Measurements from ENCODE around the gene PDZD2. TPM values are rescaled to one million over a fixed set of nuclear protein-coding genes. Genes with fewer than 3 reads are reported as not detected.

Gene PDZD2
- total RNA-seq, 1 donor from 2014 or later = 81.5 TPM

DNA sequence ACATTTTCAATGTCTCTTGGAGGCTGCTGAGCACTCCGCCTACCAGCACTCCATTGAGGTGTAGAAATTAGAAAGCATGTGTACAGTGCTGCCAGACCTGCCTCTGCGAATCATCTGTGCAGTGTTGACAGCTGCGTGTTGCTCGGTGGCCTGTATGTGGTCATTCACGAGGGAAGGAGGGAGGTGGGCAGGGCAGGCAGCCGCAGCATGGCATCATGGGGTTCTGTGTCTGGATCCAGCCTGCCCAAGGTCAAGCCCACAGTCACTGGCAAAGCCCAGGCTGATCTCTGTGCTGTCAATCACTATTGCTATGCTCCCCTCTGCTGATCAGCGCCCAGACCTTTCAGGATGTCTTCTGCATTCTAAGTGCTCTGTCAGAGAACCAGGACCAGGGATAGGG, 8.0 kb upstream of the PDZD2 start:
- intact Hi-C loops (cut with DNase I) = no loop called here
- ATAC-seq (ENCODE audit: poor library complexity) = peak; percentile 94

DNA sequence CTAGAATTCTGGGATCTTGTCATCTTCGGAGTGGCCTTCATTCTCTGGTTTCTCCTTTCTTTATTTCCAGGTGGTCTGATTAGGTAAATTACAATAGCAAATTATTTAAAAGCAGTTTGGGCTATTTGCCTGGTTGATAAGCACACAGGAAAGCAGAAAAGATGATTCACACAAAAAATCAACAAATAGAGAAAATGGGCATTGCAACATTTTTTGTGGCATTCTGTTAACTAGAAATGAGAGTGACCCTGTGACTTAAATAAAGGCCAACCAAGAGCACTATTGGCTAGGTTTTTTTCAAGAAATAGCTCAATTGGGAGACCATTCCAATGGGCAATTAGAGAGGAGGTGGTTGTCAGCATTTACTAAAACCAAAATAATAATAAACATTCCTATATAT, 6.5 kb upstream of the PDZD2 start:
- intact Hi-C loops (cut with DNase I) = no loop called here
- ATAC-seq (ENCODE audit: poor library complexity) = no peak

More for the DNA sequence above, 8.0 kb upstream of the PDZD2 start:
- peak; percentile 85 for DNase-seq

DNA sequence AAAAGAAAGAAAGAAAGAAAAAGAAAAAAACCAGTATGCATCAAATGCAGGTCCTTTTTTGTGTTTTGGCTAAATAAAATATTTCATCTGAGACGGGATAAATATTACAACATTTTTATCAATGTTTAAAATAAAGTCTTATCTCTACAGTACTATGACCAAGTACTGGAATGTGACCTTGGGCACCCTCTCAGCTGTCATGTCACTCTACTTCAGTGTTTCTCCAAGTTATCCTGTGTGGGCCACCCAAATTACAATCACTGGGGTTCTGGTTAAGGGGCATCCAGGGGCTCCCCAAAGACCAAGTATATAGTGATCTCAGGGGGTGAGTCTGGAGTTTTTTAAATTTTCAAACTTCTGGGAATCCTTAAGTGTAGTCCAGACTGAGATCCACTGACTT, 3.5 kb upstream of the PDZD2 start:
- intact Hi-C loops (cut with DNase I) = no loop called here
- no peak for DNase-seq
- ATAC-seq (ENCODE audit: poor library complexity) = no peak

More for the DNA sequence above, 6.5 kb upstream of the PDZD2 start:
- DNase-seq = no peak

DNA sequence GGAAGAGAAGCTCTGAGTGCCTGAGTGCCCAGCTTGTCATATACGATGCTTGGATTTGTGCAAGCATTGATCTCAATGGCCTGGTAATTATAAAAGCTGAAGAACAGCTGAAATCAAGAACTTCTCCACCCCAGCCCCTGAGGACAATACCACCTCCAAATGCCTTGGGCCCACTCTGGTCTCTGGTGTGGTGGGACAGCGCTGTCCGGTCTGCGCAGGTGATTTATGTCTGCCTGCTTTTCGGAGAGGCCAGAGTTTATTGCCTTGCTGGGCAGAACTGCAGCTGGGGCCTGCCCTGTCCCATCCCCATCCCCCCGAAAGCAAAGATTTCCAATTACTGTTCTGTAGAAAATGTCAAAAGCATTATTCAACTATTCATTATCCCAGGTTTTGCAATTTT, 1.1 kb upstream of the PDZD2 start:
- intact Hi-C loops (cut with DNase I) = loop anchor here (2.0 kb wide), 1 partner anchor 41 kb away; no protein-coding TSS in a partner anchor
- ATAC-seq (ENCODE audit: poor library complexity) (no peak), DNase-seq (no peak)

DNA sequence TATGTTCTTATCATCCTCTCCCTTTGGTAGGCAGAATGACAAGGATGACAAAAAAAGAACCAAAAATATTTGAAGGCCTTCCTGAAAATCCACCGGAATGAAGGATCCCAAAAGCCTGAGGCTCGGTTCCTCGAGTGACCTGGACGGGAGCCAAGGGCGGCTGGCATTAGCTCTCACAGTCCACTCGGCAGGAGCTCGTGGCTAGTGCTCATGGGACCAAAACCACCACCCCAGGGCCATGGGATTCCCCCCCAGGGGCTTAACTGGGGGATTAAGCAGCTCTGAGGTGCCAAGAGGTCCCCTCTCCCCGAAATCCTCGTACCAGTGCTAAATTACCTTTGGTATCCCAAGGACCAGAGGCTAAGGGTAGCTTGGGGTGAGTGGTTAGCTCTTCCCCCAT, 586 bp upstream of the PDZD2 start:
- intact Hi-C loops (cut with DNase I) = loop anchor here (2.0 kb wide), 1 partner anchor 40 kb away; no protein-coding TSS in a partner anchor
- DNase-seq (peak; percentile 71), ATAC-seq (ENCODE audit: poor library complexity) (peak; percentile 1)

DNA sequence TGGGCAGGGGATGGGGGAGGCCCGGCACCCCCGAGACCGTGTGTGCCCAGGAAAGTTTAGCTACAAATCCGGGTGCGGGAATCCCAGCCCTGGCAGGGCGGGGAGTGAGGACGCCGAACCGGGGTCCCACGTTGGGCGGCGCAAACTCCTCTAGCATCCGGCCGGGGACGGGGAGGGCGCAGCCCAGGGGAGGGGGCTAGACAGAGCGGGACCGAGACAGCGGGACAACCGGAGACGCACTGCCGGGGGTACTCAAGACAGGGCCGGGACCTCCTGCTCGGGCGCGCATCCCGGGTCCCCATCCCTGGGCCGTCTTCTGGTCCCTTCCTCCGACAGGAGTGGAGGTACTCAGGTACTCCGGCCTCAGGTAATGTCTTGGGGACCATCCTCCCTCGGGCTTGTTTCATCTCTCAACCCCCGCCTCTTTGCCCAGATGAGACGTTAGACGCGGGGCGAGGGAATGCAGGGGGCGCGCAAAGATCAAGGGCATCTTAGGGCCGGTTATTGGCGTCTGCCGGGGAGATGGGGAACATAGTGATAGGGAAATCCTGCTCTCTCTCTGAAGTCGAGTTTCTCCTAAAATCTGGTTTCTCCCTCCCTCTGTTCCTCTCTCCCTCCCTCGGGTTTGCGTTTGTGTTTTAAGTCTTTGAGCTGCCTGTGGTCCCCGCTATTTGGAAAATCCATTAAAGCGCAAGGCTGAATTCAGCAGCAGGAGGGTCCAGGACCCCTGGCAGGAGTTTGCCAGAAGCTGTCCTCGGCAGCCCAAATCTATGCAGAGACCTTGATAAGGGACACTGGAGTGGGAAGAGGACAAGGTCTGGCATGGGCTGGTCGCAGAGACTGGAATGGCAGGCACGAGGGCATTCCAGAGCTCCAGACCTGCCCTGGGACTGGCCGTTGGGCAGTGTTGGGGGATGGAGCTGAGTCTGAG, 815 bp downstream of the PDZD2 start:
- DNase-seq (no peak), ATAC-seq (ENCODE audit: poor library complexity) (peak; percentile 63)
- intact Hi-C loops (cut with DNase I) = loop anchor here (2.0 to 5.0 kb wide), 2 partner anchors 39 to 168 kb away; no protein-coding TSS in a partner anchor

DNA sequence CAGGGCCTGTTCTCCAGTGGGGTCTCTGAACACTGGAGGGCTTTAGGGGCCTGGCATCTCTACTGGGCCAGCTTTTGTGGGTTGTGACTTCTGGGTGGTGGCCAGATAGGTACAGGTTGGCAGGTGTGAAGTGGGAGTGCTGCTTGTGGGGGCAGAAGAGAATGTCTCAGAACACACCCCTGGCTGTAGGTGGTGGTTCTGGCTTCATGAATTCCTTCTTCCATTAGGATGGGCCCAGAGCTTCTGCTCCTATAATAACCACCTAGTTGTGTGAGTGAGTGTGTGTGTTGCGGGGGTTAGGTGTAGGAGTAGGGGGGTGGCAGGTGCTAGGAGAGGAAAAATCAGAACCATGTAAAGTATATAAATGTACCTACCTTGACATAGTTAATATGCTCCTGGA, 1.6 kb downstream of the PDZD2 start:
- no peak for ATAC-seq (ENCODE audit: poor library complexity)
- DNase-seq = no peak

DNA sequence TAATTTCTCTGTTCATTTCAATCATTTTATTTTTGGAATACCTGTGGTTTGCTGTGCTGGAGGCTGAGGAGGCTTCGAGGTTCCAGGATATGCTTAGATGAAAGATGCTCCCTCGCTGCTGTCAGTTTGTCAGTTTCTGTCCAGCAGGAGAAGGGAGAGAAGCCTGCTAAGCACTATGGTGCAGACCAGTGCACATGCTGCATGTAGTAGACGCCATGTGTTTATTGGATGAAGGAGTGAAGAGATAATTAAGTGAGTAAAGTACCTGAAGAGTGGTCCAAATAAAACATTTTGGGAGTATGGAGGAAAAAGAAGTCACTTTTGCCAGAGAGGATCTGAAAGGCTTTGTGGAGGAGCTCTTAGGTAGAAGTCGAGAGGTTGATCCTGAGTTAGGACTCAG, 2.1 kb downstream of the PDZD2 start:
- ATAC-seq (ENCODE audit: poor library complexity) = no peak
- DNase-seq = no peak
- intact Hi-C loops (cut with DNase I) = loop anchor here (5.0 kb wide), 1 partner anchor 166 kb away; no protein-coding TSS in a partner anchor

More for the DNA sequence above, 1.6 kb downstream of the PDZD2 start:
- intact Hi-C loops (cut with DNase I) = loop anchor here (5.0 kb wide), 1 partner anchor 167 kb away; no protein-coding TSS in a partner anchor

DNA sequence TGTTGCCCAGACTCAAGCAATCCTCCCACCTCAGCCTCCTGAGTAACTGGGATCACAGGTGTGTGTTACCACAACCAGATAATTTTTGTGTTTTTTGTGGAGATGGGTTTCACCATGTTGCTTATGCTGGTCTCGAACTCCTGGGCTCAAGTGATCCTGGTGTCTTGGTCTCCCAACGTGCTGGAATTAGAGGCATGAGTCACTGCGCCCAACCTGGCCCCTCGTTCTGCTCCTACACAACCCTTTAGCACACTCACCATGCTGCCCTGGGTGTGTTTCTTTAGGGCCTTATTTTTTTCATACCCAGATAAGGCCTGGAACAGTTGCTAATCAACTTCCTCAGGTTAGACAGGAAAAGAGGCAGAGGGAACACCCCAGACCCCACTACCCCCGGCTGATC, 2.6 kb downstream of the PDZD2 start:
- DNase-seq = no peak
- no peak for ATAC-seq (ENCODE audit: poor library complexity)
- intact Hi-C loops (cut with DNase I) = loop anchor here (5.0 kb wide), 1 partner anchor 166 kb away; no protein-coding TSS in a partner anchor

DNA sequence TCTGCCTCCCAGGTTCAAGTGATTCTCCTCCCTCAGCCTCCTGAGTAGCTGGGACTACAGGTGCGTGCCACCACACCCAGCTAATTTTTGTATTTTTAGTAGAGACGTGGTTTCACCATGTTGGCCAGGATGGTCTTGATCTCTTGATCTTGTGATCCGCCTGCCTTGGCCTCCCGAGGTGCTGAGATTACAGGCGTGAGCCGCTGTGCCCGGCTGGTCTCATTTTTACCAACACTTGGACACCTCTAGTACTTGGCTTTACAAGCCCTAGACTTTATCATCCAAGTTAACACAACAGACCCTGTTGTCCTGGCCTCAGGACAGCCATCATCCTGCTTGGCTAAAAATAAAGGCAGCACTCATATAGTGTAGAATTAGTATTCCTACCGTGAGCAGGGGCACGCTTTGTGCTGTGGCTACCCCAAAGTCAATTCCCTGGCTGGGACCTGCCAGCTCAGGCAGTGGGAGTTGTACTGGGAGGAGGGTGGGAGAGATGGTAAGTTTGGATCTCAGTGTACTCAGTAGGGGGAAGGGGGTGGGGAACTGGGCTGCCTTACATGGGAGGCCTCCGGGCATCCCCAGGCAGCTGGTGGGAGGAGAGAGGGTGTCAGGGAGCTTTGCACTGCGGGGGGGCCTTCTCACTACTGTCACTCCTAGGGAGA, 6.6 kb downstream of the PDZD2 start:
- ATAC-seq (ENCODE audit: poor library complexity) = peak; percentile 87
- intact Hi-C loops (cut with DNase I) = no loop called here
- DNase-seq = no peak

DNA sequence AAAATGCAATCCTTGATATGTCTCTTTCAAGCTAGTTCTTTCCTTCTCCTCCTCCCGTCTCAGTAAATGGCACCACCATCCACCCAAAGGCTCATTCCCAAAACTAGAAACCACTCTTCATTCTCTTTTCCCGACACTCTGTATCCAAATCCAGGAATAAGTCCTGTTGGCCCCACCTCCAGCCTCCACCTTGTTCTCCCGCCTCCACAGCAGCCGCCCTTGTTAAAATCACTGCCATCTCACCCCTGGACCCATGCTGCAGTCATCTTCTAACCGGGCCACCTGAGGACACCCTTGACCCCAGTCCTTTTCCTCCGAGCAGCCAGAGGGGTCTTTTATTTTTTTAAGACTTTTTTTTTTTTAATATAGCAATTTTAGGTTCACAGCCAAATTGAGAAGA, 9.4 kb downstream of the PDZD2 start:
- intact Hi-C loops (cut with DNase I) = no loop called here
- ATAC-seq (ENCODE audit: poor library complexity) = no peak
- no peak for DNase-seq

DNA sequence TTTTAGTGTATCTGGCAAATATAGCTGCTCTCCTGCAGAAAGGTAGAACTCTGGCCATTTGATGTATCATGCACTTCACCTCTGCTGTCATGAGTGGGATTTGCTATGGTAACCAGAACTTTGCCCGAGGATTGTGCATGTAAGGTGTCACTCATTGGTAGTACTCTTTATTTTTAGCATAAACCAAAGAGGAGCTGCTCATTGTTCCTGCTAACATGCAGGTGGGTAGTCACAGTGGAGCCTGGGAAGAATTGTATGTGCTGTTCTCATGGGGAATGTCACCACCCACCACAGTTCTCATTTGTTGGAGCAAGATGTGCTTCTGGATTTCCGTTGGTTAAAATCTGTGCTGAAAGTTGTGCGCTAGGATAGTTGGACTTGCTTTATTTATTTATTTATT, 12.3 kb downstream of the PDZD2 start:
- ATAC-seq (ENCODE audit: poor library complexity) (peak; percentile 21), DNase-seq (no peak)
- intact Hi-C loops (cut with DNase I) = no loop called here

DNA sequence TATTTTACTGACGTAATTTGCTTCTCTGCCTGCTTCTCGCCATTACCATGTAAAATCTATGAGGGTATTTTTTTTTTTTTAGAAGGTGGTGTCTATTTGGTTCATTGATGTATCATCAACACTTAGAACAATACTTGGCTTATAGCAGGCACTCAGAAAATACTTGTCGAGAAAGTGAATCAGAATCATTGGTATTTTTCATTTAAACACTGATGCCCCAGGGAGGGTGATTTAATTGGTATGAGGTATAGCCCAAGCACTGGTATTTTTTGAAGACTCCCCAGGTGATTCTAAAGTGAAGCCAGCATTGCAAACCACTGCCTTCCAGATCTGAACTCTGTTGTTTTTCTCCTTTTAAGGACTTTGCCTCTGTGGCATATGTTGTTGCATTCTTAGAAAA, 16.6 kb downstream of the PDZD2 start:
- intact Hi-C loops (cut with DNase I) = no loop called here
- ATAC-seq (ENCODE audit: poor library complexity) (no peak), DNase-seq (no peak)

DNA sequence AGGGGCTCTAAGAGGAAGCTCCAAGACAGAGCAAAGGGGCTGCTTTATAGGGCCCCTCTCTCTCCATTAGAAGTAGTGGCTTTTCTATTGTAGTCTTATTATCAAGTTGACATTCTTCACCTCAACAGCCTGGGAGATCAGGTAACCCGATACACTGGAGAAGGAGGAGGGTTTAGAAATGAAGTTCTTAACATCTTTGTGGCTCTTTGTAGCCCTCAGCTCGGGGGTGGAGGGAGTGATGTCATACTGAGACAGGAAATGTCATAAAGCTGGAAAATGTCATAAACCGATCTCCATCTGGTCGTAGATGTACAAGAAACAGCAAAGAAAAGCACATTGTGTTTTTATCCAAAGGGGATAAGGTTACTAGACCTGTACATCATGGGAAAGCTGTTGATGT, 17.9 kb downstream of the PDZD2 start:
- intact Hi-C loops (cut with DNase I) = no loop called here
- DNase-seq (no peak), ATAC-seq (ENCODE audit: poor library complexity) (peak; percentile 6)

DNA sequence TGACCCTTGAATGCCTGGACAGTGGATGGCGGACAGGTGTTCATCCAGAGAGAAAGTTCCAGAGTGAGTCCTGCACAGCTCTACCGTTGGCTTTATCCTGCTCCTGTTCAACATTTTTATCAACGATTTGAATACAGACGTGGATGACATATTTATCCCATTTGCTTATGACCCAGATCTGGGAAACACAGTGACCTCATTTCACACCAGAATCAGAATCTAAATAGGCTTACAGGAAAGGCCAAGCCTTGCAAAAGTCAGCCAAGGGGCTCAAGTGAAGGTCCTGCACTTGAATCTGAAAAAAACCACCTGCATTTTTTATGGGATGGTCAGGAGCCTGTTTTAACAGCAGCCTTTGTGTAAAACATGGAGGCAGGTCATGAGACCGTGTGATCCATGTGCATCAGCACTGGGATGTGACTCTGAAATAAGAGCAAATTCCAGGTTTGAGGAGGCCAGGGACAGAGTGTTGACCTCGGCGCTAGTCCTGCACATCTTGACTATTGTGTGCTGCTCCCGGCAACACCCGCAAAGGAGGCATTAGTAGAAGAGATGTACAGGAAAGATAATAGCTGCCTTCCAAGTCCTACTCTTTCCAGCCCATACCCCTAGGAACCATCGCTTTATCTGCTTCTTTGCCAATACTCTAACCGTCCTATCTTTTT, 18.5 kb downstream of the PDZD2 start:
- intact Hi-C loops (cut with DNase I) = no loop called here
- ATAC-seq (ENCODE audit: poor library complexity) = peak; percentile 30
- no peak for DNase-seq

DNA sequence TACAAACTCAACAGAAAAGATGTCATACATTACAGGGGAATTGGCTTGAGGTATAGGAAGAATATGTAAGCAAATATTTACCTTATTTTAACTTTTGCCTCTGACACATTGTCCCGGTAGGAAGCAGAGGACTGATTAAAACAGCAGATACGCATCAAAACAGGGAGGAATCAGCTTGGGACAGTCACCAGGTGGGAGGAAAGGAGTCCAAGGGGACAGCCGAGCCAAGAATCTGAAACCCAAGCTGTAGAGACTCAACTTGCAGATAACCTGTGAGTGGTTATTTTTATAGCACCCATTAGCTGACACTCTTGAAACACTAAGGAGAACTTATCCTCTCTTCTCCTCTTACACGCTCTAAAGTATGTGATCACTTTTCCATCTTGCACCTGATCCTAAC, 22.3 kb downstream of the PDZD2 start:
- ATAC-seq (ENCODE audit: poor library complexity) (no peak), DNase-seq (no peak)
- intact Hi-C loops (cut with DNase I) = no loop called here

DNA sequence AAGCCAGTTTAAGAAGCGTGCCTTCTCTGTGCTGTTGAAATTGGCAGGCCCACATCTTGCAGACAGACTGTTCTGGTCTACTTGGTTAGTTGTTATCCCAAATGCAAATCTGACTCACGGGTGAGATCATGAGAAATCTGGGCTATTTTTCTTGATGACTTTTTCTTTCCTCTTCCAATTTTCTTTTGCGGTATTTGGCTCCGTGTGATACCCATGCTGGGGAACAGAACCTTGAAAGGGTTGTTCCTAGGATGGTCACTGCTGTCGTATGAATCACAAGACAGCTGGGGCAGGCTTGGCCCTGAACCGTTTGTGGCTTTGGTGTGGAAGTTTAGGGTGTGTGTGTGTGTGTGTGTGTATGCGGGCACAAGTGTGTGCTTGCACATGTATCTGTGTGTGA, 24.6 kb downstream of the PDZD2 start:
- intact Hi-C loops (cut with DNase I) = no loop called here
- DNase-seq (no peak), ATAC-seq (ENCODE audit: poor library complexity) (peak; percentile 63)

DNA sequence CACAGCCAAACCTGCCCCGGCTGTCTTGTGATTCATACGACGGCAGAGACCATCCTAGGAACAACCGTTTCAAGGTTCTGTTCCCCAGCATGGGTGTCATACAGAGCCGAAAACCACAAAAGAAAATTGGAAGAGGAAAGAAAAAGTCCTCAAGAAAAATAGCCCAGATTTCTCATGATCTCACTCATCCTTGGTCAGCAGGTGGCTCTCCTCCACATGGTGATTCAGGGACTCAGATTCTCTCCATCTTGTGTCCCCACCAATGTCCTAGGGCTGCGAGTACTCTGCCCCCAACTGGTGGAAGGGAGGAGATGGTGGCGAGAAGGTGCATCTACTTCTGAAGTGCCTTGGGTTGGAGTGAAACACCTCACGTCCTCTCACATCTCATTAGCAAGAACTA, 25.6 kb downstream of the PDZD2 start:
- no peak for DNase-seq
- ATAC-seq (ENCODE audit: poor library complexity) = no peak
- intact Hi-C loops (cut with DNase I) = no loop called here

DNA sequence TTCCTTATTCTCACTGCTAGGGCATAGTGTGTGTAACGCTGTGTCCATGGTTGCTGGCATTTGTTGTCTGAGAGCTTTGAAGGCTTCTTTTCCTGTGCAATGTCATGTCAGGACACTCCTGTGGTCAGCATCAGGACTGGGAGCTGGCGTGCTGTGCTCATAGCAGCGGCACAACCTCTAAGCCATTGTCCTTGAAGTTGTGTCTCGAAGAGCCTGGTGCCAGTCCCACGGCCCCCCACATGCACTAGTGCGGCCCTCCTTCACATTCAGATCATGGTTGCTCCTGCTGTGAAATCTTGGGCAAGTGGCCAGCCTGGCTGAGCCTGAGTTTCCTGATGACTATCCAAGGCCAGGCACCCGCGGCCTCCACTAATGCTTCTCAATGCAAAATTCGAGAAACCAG, 32.4 kb downstream of the PDZD2 start:
- ATAC-seq (ENCODE audit: poor library complexity) (peak; percentile 94), DNase-seq (peak; percentile 56)
- intact Hi-C loops (cut with DNase I) = no loop called here

Measured in Right ventricle myocardium superior (tissue), 1 donor.